PFSK-1 (cell line): ENCODE results near the gene PGM3.

ENCODE experiments used
- POLR2AphosphoS5 ChIP-seq: IDR thresholded peaks from 2 replicates; pipeline ENCODE4 v1.6.1; 2012; ENCODE audit warnings: low read depth, mild to moderate bottlenecking, control low read depth, low read length, moderate library complexity
- TAF1 ChIP-seq: IDR thresholded peaks from 2 replicates; pipeline ENCODE4 v1.6.1; 2012; ENCODE audit warnings: low read length, control low read depth, borderline replicate concordance; ENCODE audit not compliant: insufficient read depth
- TF ChIP-seq, protein P1 (sequence below), 2 experiments: IDR thresholded peaks; 2 replicates each; pipeline versions ENCODE4 v1.6.1 to v1.8.0; 2011 to 2012; ENCODE audit warnings: low read depth in 2 of 2, low read length in 2 of 2, control low read depth in 1 of 2, inconsistent platforms in 1 of 2, mild to moderate bottlenecking in 1 of 2, moderate library complexity in 1 of 2; ENCODE audit not compliant: insufficient read depth in 1 of 2

- TF ChIP-seq, protein P1, sequence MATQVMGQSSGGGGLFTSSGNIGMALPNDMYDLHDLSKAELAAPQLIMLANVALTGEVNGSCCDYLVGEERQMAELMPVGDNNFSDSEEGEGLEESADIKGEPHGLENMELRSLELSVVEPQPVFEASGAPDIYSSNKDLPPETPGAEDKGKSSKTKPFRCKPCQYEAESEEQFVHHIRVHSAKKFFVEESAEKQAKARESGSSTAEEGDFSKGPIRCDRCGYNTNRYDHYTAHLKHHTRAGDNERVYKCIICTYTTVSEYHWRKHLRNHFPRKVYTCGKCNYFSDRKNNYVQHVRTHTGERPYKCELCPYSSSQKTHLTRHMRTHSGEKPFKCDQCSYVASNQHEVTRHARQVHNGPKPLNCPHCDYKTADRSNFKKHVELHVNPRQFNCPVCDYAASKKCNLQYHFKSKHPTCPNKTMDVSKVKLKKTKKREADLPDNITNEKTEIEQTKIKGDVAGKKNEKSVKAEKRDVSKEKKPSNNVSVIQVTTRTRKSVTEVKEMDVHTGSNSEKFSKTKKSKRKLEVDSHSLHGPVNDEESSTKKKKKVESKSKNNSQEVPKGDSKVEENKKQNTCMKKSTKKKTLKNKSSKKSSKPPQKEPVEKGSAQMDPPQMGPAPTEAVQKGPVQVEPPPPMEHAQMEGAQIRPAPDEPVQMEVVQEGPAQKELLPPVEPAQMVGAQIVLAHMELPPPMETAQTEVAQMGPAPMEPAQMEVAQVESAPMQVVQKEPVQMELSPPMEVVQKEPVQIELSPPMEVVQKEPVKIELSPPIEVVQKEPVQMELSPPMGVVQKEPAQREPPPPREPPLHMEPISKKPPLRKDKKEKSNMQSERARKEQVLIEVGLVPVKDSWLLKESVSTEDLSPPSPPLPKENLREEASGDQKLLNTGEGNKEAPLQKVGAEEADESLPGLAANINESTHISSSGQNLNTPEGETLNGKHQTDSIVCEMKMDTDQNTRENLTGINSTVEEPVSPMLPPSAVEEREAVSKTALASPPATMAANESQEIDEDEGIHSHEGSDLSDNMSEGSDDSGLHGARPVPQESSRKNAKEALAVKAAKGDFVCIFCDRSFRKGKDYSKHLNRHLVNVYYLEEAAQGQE (IDR thresholded peaks at IDR 0.05; ENCODE audit: insufficient read depth in 1 of 2, low read depth in 2 of 2, low read length in 2 of 2), result no peak
- TF ChIP-seq POLR2AphosphoS5, result no peak
- TF ChIP-seq TAF1, result no peak
Measured at GRCh38 chr6:83193747-83194566, 892 bp upstream of the PGM3 start.
